Muscle layer of duodenum (tissue), 2 donors: ENCODE measurements around the gene STK32C.

Experiments
- H3K27ac ChIP-seq: one replicate; pipeline ENCODE4 v1.7.0; 2013; ENCODE audit warnings: mild to moderate bottlenecking, low read length
- H3K27me3 ChIP-seq: one replicate; pipeline ENCODE4 v1.7.0; 2013; ENCODE audit warnings: low read depth, mild to moderate bottlenecking, control low read depth, low read length
- H3K36me3 ChIP-seq, 2 donors: one replicate each; pipeline ENCODE4 v1.7.0; 2013; ENCODE audit warnings: low read length in 2 of 2, control low read depth in 1 of 2, mild to moderate bottlenecking in 1 of 2; ENCODE audit not compliant: insufficient read depth in 2 of 2, control insufficient read depth in 1 of 2
- H3K4me1 ChIP-seq, 2 donors: one replicate each; pipeline ENCODE4 v1.7.0; 2013; ENCODE audit warnings: low read length in 2 of 2, mild to moderate bottlenecking in 2 of 2, control low read depth in 1 of 2, moderate library complexity in 1 of 2; ENCODE audit not compliant: insufficient read depth in 2 of 2, control insufficient read depth in 1 of 2
- H3K4me3 ChIP-seq, 2 donors: one replicate each; pipeline ENCODE4 v1.7.0; 2013; ENCODE audit warnings: low read length in 2 of 2, low read depth in 1 of 2, mild to moderate bottlenecking in 1 of 2
- H3K9me3 ChIP-seq, 2 donors: one replicate each; pipeline ENCODE4 v1.7.0; 2013; ENCODE audit warnings: low read length in 2 of 2, control low read depth in 1 of 2, mild to moderate bottlenecking in 1 of 2; ENCODE audit not compliant: control insufficient read depth in 1 of 2
- donor health status: healthy.

STK32C gene

DNA sequence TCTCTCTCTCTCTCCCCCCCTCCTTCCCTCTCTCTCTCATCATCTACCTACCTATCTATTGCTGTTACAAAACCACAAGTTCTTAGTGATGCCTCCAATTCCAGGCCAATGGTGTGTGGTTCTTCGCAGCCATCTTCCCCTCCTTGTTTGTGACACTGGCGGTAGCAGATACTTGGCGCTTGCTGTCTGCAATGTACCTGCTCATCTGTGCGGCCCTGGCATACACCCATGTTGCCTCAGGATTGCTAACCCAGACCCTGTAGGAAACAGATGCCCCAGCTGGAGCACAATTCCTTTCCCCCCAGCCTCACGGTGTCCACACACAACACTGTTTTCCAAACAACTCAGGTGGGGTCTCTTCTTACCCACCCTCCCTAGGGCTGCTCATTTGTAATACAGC lies 134.6 kb downstream of the STK32C start:
- no peak overlapping the region for H3K4me3 ChIP-seq
- no peak overlapping the region for H3K27ac ChIP-seq

DNA sequence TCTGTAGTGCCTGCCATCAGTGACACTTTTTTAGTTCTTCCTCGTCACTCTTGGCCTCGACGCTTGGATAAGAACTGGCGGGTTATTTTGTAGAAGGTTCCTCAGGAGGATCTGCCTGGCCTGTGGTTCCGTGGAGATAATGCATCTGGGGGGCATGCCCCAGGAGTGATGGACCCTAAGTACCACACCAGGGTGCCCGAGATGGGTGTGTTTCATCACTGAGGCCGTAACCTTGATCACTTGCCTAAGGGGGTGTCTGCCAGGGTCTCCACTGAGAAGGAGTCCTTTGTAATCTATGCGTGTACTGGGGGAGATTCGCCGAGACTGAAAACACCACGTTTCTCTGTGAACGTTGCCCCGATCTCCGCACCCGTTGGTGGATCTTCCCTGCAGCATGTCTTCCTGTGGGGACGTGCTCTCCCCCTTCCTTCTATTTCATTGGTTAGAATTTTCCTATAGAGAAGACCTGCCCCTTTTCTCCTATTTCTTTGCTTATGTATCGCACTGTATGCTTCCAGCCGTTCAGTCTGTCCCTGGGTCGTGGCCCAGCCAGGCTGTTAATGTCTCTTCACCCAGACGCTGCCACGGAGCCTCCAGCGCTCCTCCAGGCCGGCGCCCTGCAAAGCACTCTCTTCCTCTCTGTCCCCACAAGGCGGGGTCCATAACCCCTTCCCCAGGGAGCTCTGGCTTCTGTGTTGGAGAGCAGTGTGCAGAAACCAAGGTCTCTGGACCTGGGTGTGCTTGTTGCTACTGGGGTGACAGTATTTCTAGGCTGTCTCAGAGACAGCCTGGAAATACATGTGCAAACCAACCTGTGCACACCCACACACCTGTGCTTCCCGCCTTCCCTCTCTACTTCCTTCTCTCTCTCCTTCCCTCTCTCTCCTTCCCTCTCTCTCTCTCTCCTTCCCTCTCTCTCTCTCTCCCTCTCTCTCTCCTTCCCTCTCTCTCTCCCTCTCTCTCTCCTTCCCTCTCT lies 135.4 kb downstream of the STK32C start:
- Histone ChIP-seq H3K27ac (no peak overlapping the region), H3K4me1 (peaks cover 0 to 5% of the 10 kb centered on the region in 2 donors), H3K36me3 (peaks cover 0 to 11% of the 10 kb centered on the region in 2 donors), H3K4me3 (no peak overlapping the region), H3K9me3 (no peaks in the 10 kb centered on the region), H3K27me3 (peaks cover 3% of the 10 kb centered on the region)

More for the DNA sequence above, 134.6 kb downstream of the STK32C start:
- Histone ChIP-seq H3K27me3 (peaks cover 7% of the 10 kb centered on the region), H3K4me1 (peaks cover 0 to 5% of the 10 kb centered on the region in 2 donors), H3K9me3 (no peaks in the 10 kb centered on the region), H3K36me3 (peaks cover 0 to 7% of the 10 kb centered on the region in 2 donors)

DNA sequence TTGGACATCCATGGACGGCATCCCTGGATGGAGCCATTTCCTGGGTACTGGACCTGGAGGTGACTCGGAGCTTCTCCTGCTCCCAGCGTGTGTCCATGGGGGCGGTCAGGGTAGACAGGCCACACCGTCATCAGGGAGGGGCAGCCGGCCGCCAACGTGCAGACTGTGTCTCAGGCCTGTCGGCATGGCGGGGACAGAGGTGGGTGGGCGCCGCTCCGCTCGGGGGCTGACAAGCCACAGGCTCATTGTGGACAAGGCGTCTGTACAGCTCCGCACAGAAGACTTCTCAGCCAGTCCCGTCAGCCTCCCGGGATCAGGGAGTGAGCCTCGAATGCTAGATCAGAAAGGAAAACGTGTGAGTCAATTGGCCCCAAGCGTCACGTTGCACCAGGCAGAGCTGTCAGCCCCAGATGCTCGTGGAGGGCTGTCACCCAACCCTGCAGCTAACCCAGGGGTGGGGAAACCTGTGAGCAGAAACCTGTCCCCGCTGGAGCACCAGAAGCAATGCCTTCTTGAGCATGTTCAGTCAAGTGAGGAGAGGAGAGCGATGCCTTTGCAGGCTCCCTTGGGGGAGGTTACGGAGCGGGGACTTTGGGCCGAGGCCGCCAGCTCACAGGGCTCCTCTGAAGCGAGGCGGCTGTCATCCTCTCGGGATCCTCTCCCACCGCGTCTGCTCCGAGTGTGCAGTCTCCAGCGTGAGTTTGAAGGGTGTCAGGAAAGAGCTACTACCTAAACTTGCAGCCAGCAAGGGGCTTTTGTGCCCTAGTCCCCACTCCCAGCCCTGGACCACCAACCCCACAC lies 137.0 kb downstream of the STK32C start:
- peaks cover 0 to 11% of the 10 kb centered on the region in 2 donors for H3K36me3 ChIP-seq
- H3K27me3 ChIP-seq = no peaks in the 10 kb centered on the region
- no peak overlapping the region for H3K4me3 ChIP-seq
- H3K4me1 ChIP-seq = peaks cover 0 to under 1% of the 10 kb centered on the region in 2 donors
- H3K27ac ChIP-seq = no peak overlapping the region
- no peaks in the 10 kb centered on the region for H3K9me3 ChIP-seq

DNA sequence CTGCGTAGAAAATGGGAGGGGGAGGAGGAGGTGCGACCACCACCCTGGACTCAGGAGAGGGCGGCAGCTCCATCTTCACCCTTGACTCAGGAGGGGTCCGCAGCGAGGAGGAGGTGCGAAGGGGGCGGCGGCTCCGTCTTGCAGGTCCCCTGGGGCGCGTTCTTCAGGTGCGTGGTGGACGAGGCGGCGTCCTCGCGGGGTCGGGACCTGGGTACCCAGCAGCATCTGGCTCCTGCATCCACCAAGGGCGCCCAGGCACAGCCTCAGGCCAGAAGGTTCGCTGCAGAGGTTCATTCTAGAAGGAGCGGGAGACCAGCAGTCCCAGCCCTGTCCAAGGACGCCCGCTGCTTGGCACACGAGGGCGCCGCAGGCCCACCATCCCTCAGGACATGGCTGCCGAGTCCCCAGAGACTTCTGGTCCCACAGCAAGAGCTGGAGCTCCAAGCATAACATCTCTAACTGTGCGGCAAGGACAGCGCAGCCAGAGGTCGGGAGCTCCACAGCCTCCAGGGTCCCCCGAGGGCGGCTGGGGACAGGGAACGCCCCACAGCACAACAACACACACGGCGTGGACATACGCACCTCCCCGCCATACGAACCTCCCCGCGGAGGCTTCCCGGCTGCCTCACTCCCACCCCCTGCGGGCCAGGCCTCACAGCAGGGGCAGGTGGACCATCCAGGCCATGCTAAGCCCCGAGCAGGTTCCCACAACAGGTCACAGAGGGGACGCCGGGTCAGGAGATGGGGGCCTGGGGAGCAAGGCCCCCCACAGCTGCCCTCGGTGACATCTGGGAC lies 137.8 kb downstream of the STK32C start:
- no peaks in the 10 kb centered on the region for H3K9me3 ChIP-seq
- peaks cover 0 to 11% of the 10 kb centered on the region in 2 donors for H3K36me3 ChIP-seq

DNA sequence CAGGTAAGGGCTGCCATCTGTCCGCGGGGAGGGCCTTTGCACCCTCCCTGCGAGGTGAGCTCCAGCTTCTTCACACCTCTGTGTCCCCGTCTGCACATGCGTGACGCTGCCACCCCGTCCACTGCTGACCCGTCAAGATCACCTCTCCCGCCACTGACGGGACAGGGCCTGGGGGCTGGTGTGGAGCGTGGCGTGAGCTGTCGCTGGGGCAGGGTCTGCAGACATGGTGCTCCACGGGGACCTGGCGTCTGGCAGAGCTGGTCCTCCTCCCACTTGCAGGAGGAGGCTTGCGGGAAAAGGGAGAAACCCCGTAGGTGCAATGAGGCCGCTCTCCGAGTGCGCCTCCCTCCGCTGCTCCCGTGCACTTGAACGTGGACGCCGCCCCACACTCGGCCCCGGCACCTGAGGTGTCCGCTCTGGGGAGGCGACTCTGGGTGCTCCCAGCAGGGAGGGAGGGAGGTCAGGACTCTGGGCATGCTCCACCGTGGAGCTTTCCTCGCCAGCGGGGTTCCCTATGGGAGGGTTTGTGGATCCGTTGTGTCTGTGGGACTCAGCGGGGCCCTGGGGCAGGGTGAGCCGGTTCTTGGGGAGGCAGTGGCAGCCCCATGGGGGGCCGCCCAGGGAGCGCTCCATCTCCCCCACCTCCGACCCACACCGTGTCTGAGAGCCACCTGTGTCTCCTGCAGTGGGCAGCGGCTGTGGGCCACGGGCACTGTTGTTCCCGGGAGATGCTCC lies 138.6 kb downstream of the STK32C start:
- no peak overlapping the region for H3K4me3 ChIP-seq
- no peaks in the 10 kb centered on the region for H3K9me3 ChIP-seq
- no peaks in the 10 kb centered on the region for H3K27me3 ChIP-seq
- H3K36me3 ChIP-seq = peaks cover 0 to 11% of the 10 kb centered on the region in 2 donors
- no peaks in the 10 kb centered on the region for H3K4me1 ChIP-seq
- no peak overlapping the region for H3K27ac ChIP-seq

More for the DNA sequence above, 137.8 kb downstream of the STK32C start:
- Histone ChIP-seq H3K27ac (no peak overlapping the region), H3K4me3 (no peak overlapping the region), H3K27me3 (no peaks in the 10 kb centered on the region), H3K4me1 (no peaks in the 10 kb centered on the region)

DNA sequence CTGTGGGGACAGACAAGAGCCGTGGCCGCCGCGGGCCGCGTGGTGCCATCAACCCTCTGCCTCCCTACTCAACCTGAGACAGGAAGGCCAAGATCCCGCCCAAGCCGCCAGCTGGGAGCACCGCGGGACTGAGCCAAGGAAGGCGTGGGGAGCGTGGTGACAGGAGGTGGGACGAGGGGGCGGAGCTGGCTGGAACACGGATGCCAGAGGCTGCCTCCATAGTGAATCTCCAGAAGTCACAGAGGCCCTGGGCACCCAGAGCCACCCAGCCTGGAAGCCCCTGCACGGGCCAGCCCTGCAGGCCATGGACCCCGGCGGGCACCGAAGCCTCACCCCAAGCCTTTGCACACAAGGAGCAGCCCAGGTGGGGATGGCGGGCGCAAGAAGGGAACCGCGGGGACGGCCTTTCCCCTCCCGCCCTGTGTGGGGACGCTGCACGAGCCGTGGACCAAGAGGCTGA lies 139.1 kb downstream of the STK32C start:
- Histone ChIP-seq H3K36me3 (peaks cover 0 to 11% of the 10 kb centered on the region in 2 donors), H3K4me1 (no peaks in the 10 kb centered on the region), H3K27ac (no peak overlapping the region), H3K9me3 (no peaks in the 10 kb centered on the region), H3K4me3 (no peak overlapping the region), H3K27me3 (no peaks in the 10 kb centered on the region)

DNA sequence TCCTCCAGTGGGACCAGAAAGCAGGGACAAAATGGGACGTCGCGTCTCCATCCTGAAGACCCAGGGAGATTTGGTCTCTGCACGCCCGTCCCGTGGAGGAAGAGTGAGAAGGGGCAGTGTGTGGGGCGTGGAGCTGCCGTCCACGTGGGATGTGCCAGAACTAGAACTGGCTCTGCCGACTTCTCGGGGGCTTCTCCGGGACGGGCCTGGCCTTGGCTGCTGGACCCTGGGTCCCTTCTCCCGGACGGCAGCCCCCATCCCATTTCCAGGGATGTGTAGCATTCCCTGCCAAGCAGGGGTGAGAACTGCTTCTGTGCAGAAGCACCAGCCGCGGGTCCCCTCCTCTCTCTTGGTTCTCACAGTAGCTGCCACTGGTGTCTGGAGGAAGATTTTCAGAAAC lies 139.8 kb downstream of the STK32C start:
- H3K36me3 ChIP-seq = peaks cover 0 to 11% of the 10 kb centered on the region in 2 donors

DNA sequence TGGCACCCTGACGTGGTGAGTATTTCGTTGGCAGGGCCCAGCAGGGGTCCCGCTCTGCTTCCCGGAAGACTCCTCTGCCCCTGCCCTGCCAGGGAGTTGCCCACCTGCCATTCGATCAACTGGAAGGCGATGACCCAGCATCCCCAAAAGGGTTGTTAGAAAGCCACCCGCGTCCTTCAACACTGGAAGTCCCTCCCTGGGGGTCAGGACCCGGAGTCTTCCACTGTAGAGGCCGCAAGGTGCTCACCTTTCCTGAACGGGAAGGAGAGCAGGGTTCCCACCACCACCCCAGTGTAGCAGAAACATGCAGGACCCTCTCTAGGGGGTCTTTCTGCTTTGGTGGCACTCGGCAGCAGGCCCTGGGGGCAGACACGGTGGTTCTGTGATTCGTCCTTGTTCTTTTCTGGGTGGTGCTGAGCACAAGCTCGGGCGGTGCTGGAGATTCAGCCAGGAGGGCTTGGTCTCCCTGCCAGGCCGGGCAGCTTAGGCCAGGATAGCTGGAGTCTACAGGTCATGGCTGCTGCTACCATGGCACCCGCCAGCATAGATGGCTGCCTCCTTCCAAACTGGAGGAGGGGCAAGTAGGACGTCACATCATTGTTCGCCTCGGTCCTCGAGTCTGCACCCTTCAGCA lies 140.6 kb downstream of the STK32C start:
- peaks cover 0 to 14% of the 10 kb centered on the region in 2 donors for H3K4me1 ChIP-seq
- H3K4me3 ChIP-seq = no peak overlapping the region
- H3K9me3 ChIP-seq = no peaks in the 10 kb centered on the region
- H3K27me3 ChIP-seq = no peaks in the 10 kb centered on the region
- H3K27ac ChIP-seq = no peak overlapping the region
- H3K36me3 ChIP-seq = peaks cover 0 to 11% of the 10 kb centered on the region in 2 donors

More for the DNA sequence above, 139.8 kb downstream of the STK32C start:
- H3K27ac ChIP-seq = no peak overlapping the region
- H3K4me3 ChIP-seq = no peak overlapping the region
- H3K4me1 ChIP-seq = peaks cover 0 to 6% of the 10 kb centered on the region in 2 donors
- no peaks in the 10 kb centered on the region for H3K9me3 ChIP-seq
- no peaks in the 10 kb centered on the region for H3K27me3 ChIP-seq

DNA sequence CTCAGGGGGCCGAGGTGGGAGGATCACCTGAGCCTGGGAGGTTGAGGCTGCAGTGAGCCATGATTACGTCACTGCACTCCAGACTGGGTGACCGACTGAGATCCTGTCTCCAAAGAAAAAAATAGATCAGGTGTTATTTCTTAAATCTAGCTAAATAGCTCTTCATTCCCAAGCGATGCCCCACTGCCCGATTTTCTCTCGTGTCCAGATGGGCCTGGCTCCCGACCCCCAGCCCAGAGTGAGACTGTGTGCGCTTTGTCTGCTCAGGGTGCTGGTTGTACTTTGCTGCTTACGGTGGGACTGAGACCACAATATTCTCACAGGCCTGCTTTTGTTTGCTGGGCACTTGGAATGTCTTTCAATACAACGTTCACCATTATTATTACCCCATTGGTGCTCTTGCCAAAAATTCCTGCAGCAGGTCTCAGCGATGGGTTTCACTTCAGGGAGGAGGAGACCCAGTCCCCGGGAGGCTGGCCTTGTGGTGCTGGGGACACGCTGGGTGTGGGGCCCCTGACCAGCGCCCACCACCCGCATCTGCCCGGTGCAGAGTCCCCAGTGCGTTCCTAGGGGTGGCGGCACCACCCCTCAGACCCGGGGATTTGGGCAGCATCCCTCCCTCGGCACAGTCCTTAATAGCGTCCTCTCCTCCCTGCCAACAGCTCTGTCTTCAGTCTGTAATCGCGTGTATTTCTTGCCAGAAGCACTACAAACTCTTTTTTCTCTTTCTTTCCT lies 141.4 kb downstream of the STK32C start:
- no peak overlapping the region for H3K27ac ChIP-seq
- H3K9me3 ChIP-seq = no peaks in the 10 kb centered on the region
- no peak overlapping the region for H3K4me3 ChIP-seq
- peaks cover 0 to 11% of the 10 kb centered on the region in 2 donors for H3K36me3 ChIP-seq
- H3K27me3 ChIP-seq = no peaks in the 10 kb centered on the region
- H3K4me1 ChIP-seq = peaks cover 0 to 16% of the 10 kb centered on the region in 2 donors
